Spleen (tissue), 11 donors: ENCODE results near the gene AGPAT4. TPM values are rescaled to one million over a fixed set of nuclear protein-coding genes. Genes with fewer than 3 reads are reported as not detected.

ENCODE experiments used
- DNase-seq: peaks from one replicate; pipeline ENCODE4 v3.0.0-alpha.2; 2020
- H3K27ac ChIP-seq, 8 donors: fragments of 200-600 bp; sonication (generic) in 7 of 8; 1 replicate in 4 of 8; 2 replicates in 4 of 8; pipeline versions ENCODE4 v1.5.0 to v1.8.0; 2016 to 2021; ENCODE audit warnings: inconsistent platforms in 4 of 8, mild to moderate bottlenecking in 4 of 8, moderate library complexity in 1 of 8
- H3K27me3 ChIP-seq, 7 donors: fragments of 200-600 bp; sonication (generic) in 6 of 7; replicated peaks in 1 of 7; 1 replicate in 4 of 7; 2 replicates in 3 of 7; pipeline versions ENCODE4 v1.5.0 to v1.8.0; 2016 to 2021; ENCODE audit warnings: inconsistent platforms in 3 of 7, mild to moderate bottlenecking in 1 of 7
- H3K36me3 ChIP-seq, 6 donors: fragments of 200-600 bp; sonication (generic) in 5 of 6; 1 replicate in 4 of 6; 2 replicates in 2 of 6; pipeline versions ENCODE4 v1.5.0 to v1.8.0; 2016 to 2021; ENCODE audit warnings: inconsistent platforms in 2 of 6
- H3K4me1 ChIP-seq, 6 donors: fragments of 200-600 bp; sonication (generic) in 5 of 6; 1 replicate in 3 of 6; 2 replicates in 3 of 6; pipeline versions ENCODE4 v1.5.0 to v1.8.0; 2016 to 2021; ENCODE audit warnings: inconsistent platforms in 3 of 6
- H3K4me3 ChIP-seq, 8 donors: fragments of 200-600 bp; sonication (generic) in 7 of 8; 1 replicate in 4 of 8; 2 replicates in 4 of 8; pipeline versions ENCODE4 v1.5.0 to v1.8.0; 2016 to 2021; ENCODE audit warnings: inconsistent platforms in 4 of 8, mild to moderate bottlenecking in 4 of 8, moderate library complexity in 2 of 8
- H3K9me3 ChIP-seq, 8 donors: fragments of 200-600 bp; sonication (generic) in 7 of 8; 1 replicate in 4 of 8; 2 replicates in 4 of 8; pipeline versions ENCODE4 v1.5.0 to v1.8.0; 2016 to 2021; ENCODE audit warnings: inconsistent platforms in 4 of 8
- POLR2A ChIP-seq, 3 donors: fragments of 450-650 bp; IDR thresholded peaks; one replicate each; pipeline ENCODE4 v1.5.1; 2017; ENCODE audit warnings: antibody characterized with exemption in 3 of 3, mild to moderate bottlenecking in 1 of 3
- POLR2AphosphoS5 ChIP-seq, 3 donors: sonication (generic); formaldehyde crosslinking; IDR thresholded peaks; one replicate each; pipeline ENCODE4 v1.5.1; 2017; ENCODE audit warnings: antibody characterized with exemption in 3 of 3
- WGBS, 5 donors: extraction: QIAGEN DNeasy Blood & Tissue Kit in 3 of 5; methylation state at CpG; one replicate each; pipeline versions ENCODE4 v1.1.5 to v1.1.7; 2013 to 2018; 5-methylcytosine and 5-hydroxymethylcytosine counted together
- intact Hi-C: fragments of 100-400 bp; cut with DNase I; formaldehyde crosslinking; loops from one replicate; pipeline ENCODE4 v1.15.0; 2023; ENCODE audit warnings: low total_unique reads
- polyA plus RNA-seq, 3 donors: library from polyadenylated mRNA; stranded (reverse); fragments of 200-250 nt; gene quantifications; one replicate each; pipeline ENCODE4 v1.2.1, GENCODE V29; 2013
- total RNA-seq, 7 donors: library from RNA; depleted of rRNA in 3 of 7; stranded (reverse); fragments of >200 nt in 3 of 7; fragmentation: NEBNext Ultra II Directional in 4 of 7; extraction: Animal tissue kit (Norgen Biotek cat#: 25700) in 4 of 7; gene quantifications; one replicate each; pipeline versions ENCODE4 v1.1.0 to v1.2.1, GENCODE V29; 2016 to 2021
- TF ChIP-seq, protein P1 (sequence below), 11 experiments: fragments of 200-600 bp in 7 of 11; fragments of 450-650 bp in 4 of 11; sonication (generic) in 4 of 11; IDR thresholded peaks in 8 of 11; conservative IDR thresholded peaks in 3 of 11; 1 replicate in 7 of 11; 2 replicates in 4 of 11; pipeline versions ENCODE4 v1.4.0 to v1.8.0; 2016 to 2021; ENCODE audit warnings: antibody characterized with exemption in 11 of 11, inconsistent platforms in 4 of 11, mild to moderate bottlenecking in 1 of 11
- donor health status: healthy with polysubstance abuse.
- donor health status: DM: no; HTN: no; CAD: no; lungs with moderate emphysema.
- donor health status: DM: no; HTN: no; CAD: no.
- donor health status: Bipolar disorder and iron deficiency.
- donor health status: healthy.
- donor health status: DM: no; HTN: no; CAD: no.
- donor health status: DM: yes; HTN: yes; CAD: no.

AGPAT4 gene
- total and polyA plus RNA-seq, 10 donors = 0.80 to 16.8 (median 8.4) TPM

DNA sequence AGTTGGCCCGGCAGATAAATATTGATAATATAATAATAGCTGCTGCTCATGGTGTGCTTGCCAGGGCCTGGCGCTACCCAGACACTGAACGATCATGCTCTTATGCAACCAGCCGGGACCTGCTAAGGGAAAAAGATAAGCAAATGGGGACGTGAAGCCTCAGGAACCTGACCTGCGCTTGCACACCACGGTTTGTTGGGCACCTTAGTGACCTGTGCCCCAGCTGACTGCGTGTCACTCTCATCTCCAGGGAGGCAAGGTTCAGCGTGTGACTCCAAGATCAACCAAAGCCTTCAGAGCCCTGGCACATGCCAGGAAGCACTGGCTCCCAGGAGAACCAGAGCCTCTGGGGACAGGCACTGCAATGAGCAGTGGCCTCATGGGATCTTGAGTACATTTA, 111.1 kb downstream of the AGPAT4 start:
- H3K27ac ChIP-seq = no peak overlapping the region
- no peak for DNase-seq
- 86 to 93% (median 89%) methylated on average over 9 of the region's 9 CpGs for WGBS, 5 donors
- TF ChIP-seq, protein P1, sequence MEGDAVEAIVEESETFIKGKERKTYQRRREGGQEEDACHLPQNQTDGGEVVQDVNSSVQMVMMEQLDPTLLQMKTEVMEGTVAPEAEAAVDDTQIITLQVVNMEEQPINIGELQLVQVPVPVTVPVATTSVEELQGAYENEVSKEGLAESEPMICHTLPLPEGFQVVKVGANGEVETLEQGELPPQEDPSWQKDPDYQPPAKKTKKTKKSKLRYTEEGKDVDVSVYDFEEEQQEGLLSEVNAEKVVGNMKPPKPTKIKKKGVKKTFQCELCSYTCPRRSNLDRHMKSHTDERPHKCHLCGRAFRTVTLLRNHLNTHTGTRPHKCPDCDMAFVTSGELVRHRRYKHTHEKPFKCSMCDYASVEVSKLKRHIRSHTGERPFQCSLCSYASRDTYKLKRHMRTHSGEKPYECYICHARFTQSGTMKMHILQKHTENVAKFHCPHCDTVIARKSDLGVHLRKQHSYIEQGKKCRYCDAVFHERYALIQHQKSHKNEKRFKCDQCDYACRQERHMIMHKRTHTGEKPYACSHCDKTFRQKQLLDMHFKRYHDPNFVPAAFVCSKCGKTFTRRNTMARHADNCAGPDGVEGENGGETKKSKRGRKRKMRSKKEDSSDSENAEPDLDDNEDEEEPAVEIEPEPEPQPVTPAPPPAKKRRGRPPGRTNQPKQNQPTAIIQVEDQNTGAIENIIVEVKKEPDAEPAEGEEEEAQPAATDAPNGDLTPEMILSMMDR (IDR thresholded peaks at IDR 0.05 in 8 of 11, conservative IDR thresholded peaks at IDR 0.05 in 3 of 11) = no peak
- no peak for TF ChIP-seq POLR2A (IDR thresholded peaks at IDR 0.05)
- H3K4me3 ChIP-seq = no peak overlapping the region
- intact Hi-C loops = no loop called here
- no peaks in the 10 kb centered on the region for H3K27me3 ChIP-seq
- peaks cover 0 to under 1% (median 0%) of the 10 kb centered on the region in 8 donors for H3K9me3 ChIP-seq
- H3K36me3 ChIP-seq = peaks cover 0 to 73% (median 3%) of the 10 kb centered on the region in 6 donors
- H3K4me1 ChIP-seq = no peaks in the 10 kb centered on the region

GRCh38 chr6:161161889-161162624, 111.8 kb downstream of the AGPAT4 start:
- 90 to 93% (median 92%) methylated on average over 13 to 16 of the region's 16 CpGs for WGBS, 5 donors
- Histone ChIP-seq H3K36me3 (peaks cover 0 to 73% (median 3%) of the 10 kb centered on the region in 6 donors), H3K27me3 (no peaks in the 10 kb centered on the region), H3K4me3 (no peak overlapping the region), H3K9me3 (peaks cover 0 to 8% (median 1%) of the 10 kb centered on the region in 8 donors), H3K4me1 (no peaks in the 10 kb centered on the region), H3K27ac (no peak overlapping the region)
- DNase-seq = no peak
- TF ChIP-seq POLR2AphosphoS5 (IDR thresholded peaks at IDR 0.05) (no peak), POLR2A (IDR thresholded peaks at IDR 0.05) (no peak)
- TF ChIP-seq, protein P1 (IDR thresholded peaks at IDR 0.05 in 8 of 11, conservative IDR thresholded peaks at IDR 0.05 in 3 of 11) = no peak
- intact Hi-C loops = no loop called here

- intact Hi-C loops = no loop called here
- 93 to 97% (median 95%) methylated on average over 13 to 15 of the region's 15 CpGs for WGBS, 5 donors
Measured at GRCh38 chr6:161161121-161161520, 112.7 kb downstream of the AGPAT4 start.

More at GRCh38 chr6:161161121-161161520, 112.7 kb downstream of the AGPAT4 start:
- no peak overlapping the region for H3K4me3 ChIP-seq
- TF ChIP-seq POLR2A (IDR thresholded peaks at IDR 0.05) (no peak), POLR2AphosphoS5 (IDR thresholded peaks at IDR 0.05) (no peak)
- TF ChIP-seq, protein P1 (IDR thresholded peaks at IDR 0.05 in 8 of 11, conservative IDR thresholded peaks at IDR 0.05 in 3 of 11) = no peak
- peaks cover 0 to 69% (median 3%) of the 10 kb centered on the region in 6 donors for H3K36me3 ChIP-seq
- H3K4me1 ChIP-seq = no peaks in the 10 kb centered on the region
- DNase-seq = no peak
- no peak overlapping the region for H3K27ac ChIP-seq
- no peaks in the 10 kb centered on the region for H3K27me3 ChIP-seq
- H3K9me3 ChIP-seq = peaks cover 0 to 16% (median 6%) of the 10 kb centered on the region in 8 donors
